HepG2 (cell line): ENCODE measurements around the gene HAGH. TPM values are rescaled to one million over a fixed set of nuclear protein-coding genes. Genes with fewer than 3 reads are reported as not detected.

Experiments
- ATAC-seq: fragments of 200-7000 bp; cut with Tn5 transposase; 3 replicates; pipeline ENCODE4 v1.9.1; 2020; ENCODE audit warnings: mild to moderate bottlenecking, moderate library complexity
- BruUV-seq: library from RNA; stranded (reverse); fragments of 400-500 nt; replicated peaks from 2 replicates; lab custom pipeline; 2021; lab: Mats Ljungman, UMichigan
- CTCF ChIA-PET: fragments of 300-600 bp; formaldehyde crosslinking; extraction: SDS; loops from one replicate; lab custom pipeline; 2021; ENCODE audit warnings: low total read pairs, inconsistent platforms, low intra/inter-chr PET ratio; lab: Yijun Ruan, JAX
- POLR2A ChIA-PET: fragments of 350-600 bp; sonication (Branson Sonifier 250); formaldehyde crosslinking; loops from one replicate; lab custom pipeline; 2020; ENCODE audit warnings: antibody characterized with exemption, inconsistent platforms; lab: Yijun Ruan, JAX
- DNase-seq: peaks from one replicate; pipeline ENCODE4 v3.0.0-alpha.2; 2015; ENCODE audit warnings: low spot score
- FAIRE-seq: peaks from 3 replicates; lab custom pipeline; 2011; peaks lifted over from hg19 to GRCh38; lab: Jason Lieb, UNC
- H2AFZ ChIP-seq: one replicate; pipeline ENCODE4 v1.6.1; 2011; ENCODE audit warnings: low read length, inconsistent platforms
- H3K27ac ChIP-seq: fragments of 300-600 bp; 3 replicates; pipeline ENCODE4 v1.8.0; 2011; ENCODE audit warnings: mixed run types, mild to moderate bottlenecking, mixed read lengths, low read length, inconsistent platforms; ENCODE audit not compliant: insufficient read depth; ENCODE audit errors: extremely low read length
- H3K27me3 ChIP-seq, 2 experiments: fragments of 200-600 bp in 1 of 2; 2 replicates in 1 of 2; 3 replicates in 1 of 2; pipeline versions ENCODE4 v1.6.0 to v1.8.0; 2011; ENCODE audit warnings: low read length in 2 of 2, mild to moderate bottlenecking in 2 of 2, moderate library complexity in 2 of 2, inconsistent platforms in 1 of 2; ENCODE audit not compliant: insufficient read depth in 2 of 2, control insufficient read depth in 1 of 2
- H3K36me3 ChIP-seq, 2 experiments: fragments of 200-600 bp in 1 of 2; replicated peaks in 1 of 2; 2 replicates in 1 of 2; 3 replicates in 1 of 2; pipeline versions ENCODE4 v1.5.1 to v1.8.0; 2011; ENCODE audit warnings: low read length in 2 of 2, inconsistent platforms in 1 of 2; ENCODE audit not compliant: insufficient read depth in 2 of 2, control insufficient read depth in 1 of 2
- H3K4me1 ChIP-seq: 2 replicates; pipeline ENCODE4 v1.5.1; 2012; ENCODE audit warnings: low read length, inconsistent platforms; ENCODE audit not compliant: insufficient read depth
- H3K4me2 ChIP-seq: 2 replicates; pipeline ENCODE4 v1.6.0; 2011; ENCODE audit warnings: low read depth, low read length, inconsistent platforms
- H3K4me3 ChIP-seq, 3 experiments: fragments of 200-600 bp in 1 of 3; sonication (generic), shearing (Covaris generic) in 1 of 3; replicated peaks in 1 of 3; 2 replicates each; pipeline ENCODE4 v1.5.1; 2011 to 2016; ENCODE audit warnings: low read length in 3 of 3, inconsistent platforms in 2 of 3, low read depth in 2 of 3, mild to moderate bottlenecking in 2 of 3, control low read depth in 1 of 3, mixed read lengths in 1 of 3; ENCODE audit not compliant: insufficient read depth in 1 of 3
- H3K79me2 ChIP-seq: one replicate; pipeline ENCODE4 v1.6.1; 2011; ENCODE audit warnings: low read length, inconsistent platforms; ENCODE audit not compliant: insufficient read depth
- H3K9ac ChIP-seq: 2 replicates; pipeline ENCODE4 v1.6.0; 2011; ENCODE audit warnings: mild to moderate bottlenecking, low read depth, low read length, inconsistent platforms; ENCODE audit not compliant: insufficient read depth
- H3K9me3 ChIP-seq: 2 replicates; pipeline ENCODE4 v1.5.1; 2012; ENCODE audit warnings: mild to moderate bottlenecking, low read length
- H4K20me1 ChIP-seq: 2 replicates; pipeline ENCODE4 v1.6.0; 2011; ENCODE audit warnings: inconsistent platforms, mild to moderate bottlenecking, low read length, moderate library complexity; ENCODE audit not compliant: insufficient read depth
- AGO1 ChIP-seq: fragments of 200-400 bp; formaldehyde crosslinking; IDR thresholded peaks from 2 replicates; pipeline ENCODE4 v1.6.1; 2017; ENCODE audit warnings: mild to moderate bottlenecking, low read depth, low read length, moderate library complexity; ENCODE audit not compliant: poor library complexity, severe bottlenecking
- DDIT3 ChIP-seq: sonication (generic); formaldehyde crosslinking; IDR thresholded peaks from 2 replicates; pipeline ENCODE4 v1.4.0; 2020; ENCODE audit warnings: mild to moderate bottlenecking, missing genetic modification reagents
- ELF4 ChIP-seq: sonication (generic); formaldehyde crosslinking; IDR thresholded peaks from 2 replicates; pipeline ENCODE4 v1.5.0; 2020; ENCODE audit warnings: missing genetic modification reagents, mild to moderate bottlenecking, moderate library complexity, borderline replicate concordance
- EZH2 ChIP-seq: conservative IDR thresholded peaks from 2 replicates; pipeline ENCODE4 v1.6.1; 2012; ENCODE audit warnings: mild to moderate bottlenecking, low read depth, low read length, moderate library complexity
- HNRNPL ChIP-seq: fragments of 200-400 bp; formaldehyde crosslinking; IDR thresholded peaks from 2 replicates; pipeline ENCODE4 v1.6.1; 2017; ENCODE audit warnings: mild to moderate bottlenecking, low read depth, low read length
- HNRNPLL ChIP-seq: fragments of 200-400 bp; formaldehyde crosslinking; IDR thresholded peaks from 2 replicates; pipeline ENCODE4 v1.6.1; 2017; ENCODE audit warnings: mild to moderate bottlenecking, low read depth, low read length; ENCODE audit not compliant: poor library complexity, severe bottlenecking
- MTA3 ChIP-seq: sonication (generic); formaldehyde crosslinking; IDR thresholded peaks from 2 replicates; pipeline ENCODE4 v1.4.0; 2020; ENCODE audit warnings: missing genetic modification reagents
- NR2C2 ChIP-seq: sonication (generic); formaldehyde crosslinking; IDR thresholded peaks from 2 replicates; pipeline ENCODE4 v1.4.0; 2020; ENCODE audit warnings: missing genetic modification reagents, mild to moderate bottlenecking, moderate library complexity, borderline replicate concordance
- TIGD3 ChIP-seq: sonication (generic); formaldehyde crosslinking; IDR thresholded peaks from 2 replicates; pipeline ENCODE4 v1.5.1; 2020; ENCODE audit warnings: mild to moderate bottlenecking, missing genetic modification reagents, borderline replicate concordance
- ZBTB10 ChIP-seq: sonication (generic); formaldehyde crosslinking; IDR thresholded peaks from 2 replicates; pipeline ENCODE4 v1.4.0; 2020; ENCODE audit warnings: missing genetic modification reagents, borderline replicate concordance
- ZBTB33 ChIP-seq: sonication (generic); formaldehyde crosslinking; IDR thresholded peaks from 2 replicates; pipeline ENCODE4 v1.4.0; 2020; ENCODE audit warnings: missing genetic modification reagents
- ZFP82 ChIP-seq: sonication (generic); formaldehyde crosslinking; IDR thresholded peaks from 2 replicates; pipeline ENCODE4 v1.5.1; 2020; ENCODE audit warnings: mild to moderate bottlenecking, missing genetic modification reagents, borderline replicate concordance
- ZNF382 ChIP-seq: sonication (generic); formaldehyde crosslinking; IDR thresholded peaks from 2 replicates; pipeline ENCODE4 v1.5.0; 2020; ENCODE audit warnings: missing genetic modification reagents, mild to moderate bottlenecking, borderline replicate concordance
- ZNF451 ChIP-seq: sonication (generic); formaldehyde crosslinking; IDR thresholded peaks from 2 replicates; pipeline ENCODE4 v1.5.0; 2020; ENCODE audit warnings: mild to moderate bottlenecking, missing genetic modification reagents
- ZNF780A ChIP-seq: sonication (generic); formaldehyde crosslinking; IDR thresholded peaks from 2 replicates; pipeline ENCODE4 v1.8.0; 2022; ENCODE audit warnings: mild to moderate bottlenecking, missing genetic modification reagents, moderate library complexity
- ZNF792 ChIP-seq: IDR thresholded peaks from 2 replicates; pipeline ENCODE4 v1.6.1; 2016
- ZNF850 ChIP-seq: sonication (generic); formaldehyde crosslinking; conservative IDR thresholded peaks from 2 replicates; pipeline ENCODE4 v1.9.0; 2021; ENCODE audit warnings: mild to moderate bottlenecking, missing genetic modification reagents
- ZSCAN31 ChIP-seq: sonication (generic); formaldehyde crosslinking; IDR thresholded peaks from 2 replicates; pipeline ENCODE4 v1.5.0; 2020; ENCODE audit warnings: low read depth, mild to moderate bottlenecking, missing genetic modification reagents
- WGBS: methylation state at CpG from one replicate; pipeline ENCODE4 v1.1.6; 2017; ENCODE audit warnings: low lambda C conversion rate; 5-methylcytosine and 5-hydroxymethylcytosine counted together
- in situ Hi-C: cut with HindIII; loops from 2 replicates; pipeline ENCODE4 v1.10.0; 2017; ENCODE audit warnings: low pct_unique_long_range_greater_than_20kb; ENCODE audit not compliant: extremely low pct_ligation_motif_present
- intact Hi-C: fragments of 100-400 bp; cut with micrococcal nuclease; formaldehyde crosslinking; loops from one replicate; pipeline ENCODE4 v1.10.0; 2022; ENCODE audit not compliant: unreplicated experiment
- polyA plus RNA-seq, 8 experiments: library from polyadenylated mRNA; depleted of rRNA in 3 of 8; stranded (reverse) in 7 of 8; unstranded in 1 of 8; fragments of >200 nt; fragmentation: Illumina TruSeq in 4 of 8; extraction: Trizol in 4 of 8; gene quantifications; 2 replicates each; pipeline versions ENCODE4 v1.2.1 to v1.2.3, GENCODE V29; 2011 to 2016; ENCODE audit warnings: low read depth in 4 of 8, missing spikeins in 1 of 8, mixed read lengths in 1 of 8; ENCODE audit not compliant: insufficient read depth in 1 of 8
- total RNA-seq, 5 experiments: library from RNA; depleted of rRNA; stranded (reverse); fragments of >200 nt; fragmentation: Illumina TruSeq; extraction: Trizol; gene quantifications; 2 replicates each; pipeline ENCODE4 v1.2.3, GENCODE V29; 2016; ENCODE audit warnings: low read depth in 1 of 5

Gene HAGH
- total and polyA plus RNA-seq, 2 of the 13 experiments (the other 11 are each of a cell fraction or from before 2014, with no cell fraction given) = 70.4 to 95.4 TPM

- Histone ChIP-seq H3K4me2 (no peak overlapping the region), H3K27me3 (no peaks in the 10 kb centered on the region), H4K20me1 (no peaks in the 10 kb centered on the region), H3K36me3 (peaks cover 11 to 37% of the 10 kb centered on the region in 2 experiments; a peak in 4 of 5 replicates), H3K9ac (no peak overlapping the region), H3K27ac (no peak overlapping the region), H3K4me3 (no peak overlapping the region), H2AFZ (no peak overlapping the region), H3K4me1 (peaks cover 10% of the 10 kb centered on the region), H3K79me2 (no peaks in the 10 kb centered on the region), H3K9me3 (no peaks in the 10 kb centered on the region)
- WGBS = 94% methylated on average over 25 of the region's 37 CpGs
- DNase-seq (no peak), ATAC-seq (peak; percentile 18; the same call in 2 of the 3 replicates), FAIRE-seq (no peak)
- intact Hi-C loops (no loop called here), in situ Hi-C loops (no loop called here)
- POLR2A ChIA-PET = no interaction called here
- BruUV-seq = no TSS peak
- CTCF ChIA-PET = no interaction called here
- TF ChIP-seq HNRNPLL = peak; percentile 25
- TF ChIP-seq ZNF382 (CRISPR knock-in tag) = no peak
- no peak for TF ChIP-seq ZFP82 (CRISPR knock-in tag)
- TF ChIP-seq ZNF451 = no peak
- TF ChIP-seq HNRNPL = peak; percentile 60; the same call in 1 of the 2 replicates
- no peak for TF ChIP-seq NR2C2
- peak; percentile 9; the same call in 1 of the 2 replicates for TF ChIP-seq ZBTB33 (CRISPR knock-in tag)
- TF ChIP-seq MTA3 (CRISPR knock-in tag) = no peak
- TF ChIP-seq ELF4 (CRISPR knock-in tag) = no peak
- no peak for TF ChIP-seq TIGD3 (CRISPR knock-in tag)
- TF ChIP-seq ZBTB10 (CRISPR knock-in tag) = no peak
- no peak for TF ChIP-seq ZNF792
- no peak for TF ChIP-seq AGO1
- no peak for TF ChIP-seq DDIT3
- TF ChIP-seq ZSCAN31 (CRISPR knock-in tag) = no peak
- TF ChIP-seq ZNF780A (CRISPR knock-in tag) = no peak
- TF ChIP-seq EZH2 = no peak
- TF ChIP-seq ZNF850 (CRISPR knock-in tag) = no peak
Measured at GRCh38 chr16:1757714-1758461, 68.7 kb downstream of the HAGH start.
